Hematopoietic multipotent progenitor cell treated with erythropoietin and hydrocortisone succinate and interleukin-3 and kit ligand, for 8 days (in vitro differentiated cells): ENCODE data around the gene ELFN2.
"Not testable (repeated sequence)": the region's sequence is repeated elsewhere in the genome, so short reads cannot be mapped to it uniquely, and the experiment has no call there.

Source experiments
- DNase-seq: peaks from one replicate; pipeline ENCODE4 v3.0.0-alpha.2; 2015

The ELFN2 gene

DNA sequence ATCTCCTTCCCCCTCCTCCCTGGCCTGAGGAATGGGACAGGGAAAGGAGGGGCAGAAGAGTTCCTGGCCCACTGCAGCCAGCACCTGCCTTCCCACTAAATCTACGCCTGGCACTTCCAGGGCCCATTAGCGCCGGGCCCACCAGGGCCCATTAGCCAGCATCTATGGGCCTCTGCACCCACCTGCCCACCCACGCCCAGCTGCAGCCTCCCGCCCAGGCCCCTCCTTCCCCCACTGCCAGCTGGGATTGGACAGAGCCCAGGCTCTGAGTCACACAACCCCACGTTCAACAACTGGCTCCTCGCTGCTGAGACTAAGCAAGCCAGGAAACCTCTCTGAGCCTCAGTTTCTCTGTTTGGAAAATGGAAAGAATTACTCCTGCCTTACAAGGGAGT lies 96.2 kb downstream of the ELFN2 start:
- no peak for DNase-seq

- DNase-seq, result peak; percentile 50
Measured at GRCh38 chr22:37330200-37331033, 96.9 kb downstream of the ELFN2 start.

DNA sequence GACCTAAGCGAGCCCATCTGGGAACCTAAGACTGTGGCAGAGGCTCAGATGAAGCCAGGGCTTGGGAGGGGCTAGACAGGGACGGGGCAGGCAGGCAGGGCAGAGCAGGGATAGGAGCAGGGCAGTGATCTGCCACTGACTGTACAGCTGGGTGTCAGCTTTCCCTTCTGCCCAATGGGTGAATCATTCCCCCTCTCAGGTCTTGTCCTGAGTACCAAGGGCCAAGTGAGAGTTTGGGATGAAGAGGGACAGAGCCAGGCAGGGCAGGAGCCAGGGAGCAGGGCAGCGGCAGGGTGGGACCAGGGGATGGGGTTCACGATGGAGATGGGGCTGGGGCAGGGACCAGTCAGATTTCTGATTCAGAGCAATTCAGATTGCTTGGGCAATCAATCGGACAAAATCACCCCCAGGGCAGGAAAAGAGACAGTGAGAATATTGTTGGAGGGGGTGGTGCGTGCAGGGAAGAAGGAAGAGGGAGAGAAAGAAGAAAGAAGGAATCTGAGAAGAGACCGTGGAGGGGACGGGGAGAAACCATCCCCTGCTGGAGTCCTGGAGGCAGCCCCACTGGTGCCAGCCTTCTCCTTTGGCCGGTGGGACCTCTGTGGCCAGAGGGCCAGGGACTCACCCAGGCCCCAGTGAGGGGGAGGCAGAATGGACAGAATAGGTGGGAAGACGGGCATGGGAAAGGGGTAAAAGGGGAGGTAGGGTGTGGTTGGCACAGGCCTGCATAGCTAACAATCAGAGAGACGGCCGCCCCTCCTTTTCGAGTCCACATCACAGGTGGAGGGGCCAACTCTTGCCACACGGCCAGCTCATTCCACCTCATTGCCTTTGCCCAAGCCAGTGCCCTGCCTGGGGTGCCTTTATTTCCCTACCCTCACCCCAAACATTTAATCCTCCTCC lies 97.8 kb downstream of the ELFN2 start:
- no peak for DNase-seq

GRCh38 chr22:37328538-37329237 lies 98.6 kb downstream of the ELFN2 start:
- not testable (repeated sequence) for DNase-seq

DNA sequence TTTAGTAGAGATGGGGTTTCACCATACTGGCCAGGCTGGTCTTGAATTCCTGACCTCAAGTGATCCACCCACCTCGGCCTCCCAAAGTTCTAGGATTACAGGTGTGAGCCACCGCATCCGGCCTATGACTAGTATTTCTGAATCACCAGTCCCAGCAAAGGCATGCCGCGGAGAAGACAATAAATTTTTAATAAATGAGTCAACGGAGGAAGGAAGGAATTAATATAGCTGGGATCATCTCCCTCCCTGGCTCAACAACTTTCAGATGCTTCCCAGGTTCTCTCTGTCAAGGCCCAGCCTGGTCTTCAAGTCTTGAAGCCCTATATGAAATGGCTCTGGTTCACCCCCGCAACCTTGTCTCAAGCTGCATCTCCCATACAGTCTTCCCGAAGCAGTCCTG lies 99.3 kb downstream of the ELFN2 start:
- DNase-seq, result no peak

GRCh38 chr22:37326726-37327125 lies 100.6 kb downstream of the ELFN2 start:
- no peak for DNase-seq

DNA sequence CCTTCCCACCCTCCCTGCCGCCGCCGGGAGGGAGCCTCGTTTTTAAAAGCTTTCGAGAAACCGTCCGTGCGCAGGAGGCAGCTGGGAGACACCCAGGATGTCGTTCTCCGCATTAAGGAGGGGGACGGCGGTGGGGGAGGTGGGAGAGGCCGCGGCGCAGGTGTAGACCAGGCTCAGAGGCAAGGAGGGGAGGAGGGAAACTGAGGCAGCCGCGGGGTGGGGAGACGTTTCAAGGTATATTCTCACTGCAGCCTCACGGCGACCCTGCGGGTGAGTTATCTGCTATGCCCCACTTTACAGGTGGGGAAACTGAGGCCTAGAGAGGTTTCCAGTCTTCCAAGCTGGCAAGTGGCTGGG lies 102.3 kb downstream of the ELFN2 start:
- DNase-seq, result no peak

GRCh38 chr22:37324340-37325038 lies 102.8 kb downstream of the ELFN2 start:
- DNase-seq, result no peak

DNA sequence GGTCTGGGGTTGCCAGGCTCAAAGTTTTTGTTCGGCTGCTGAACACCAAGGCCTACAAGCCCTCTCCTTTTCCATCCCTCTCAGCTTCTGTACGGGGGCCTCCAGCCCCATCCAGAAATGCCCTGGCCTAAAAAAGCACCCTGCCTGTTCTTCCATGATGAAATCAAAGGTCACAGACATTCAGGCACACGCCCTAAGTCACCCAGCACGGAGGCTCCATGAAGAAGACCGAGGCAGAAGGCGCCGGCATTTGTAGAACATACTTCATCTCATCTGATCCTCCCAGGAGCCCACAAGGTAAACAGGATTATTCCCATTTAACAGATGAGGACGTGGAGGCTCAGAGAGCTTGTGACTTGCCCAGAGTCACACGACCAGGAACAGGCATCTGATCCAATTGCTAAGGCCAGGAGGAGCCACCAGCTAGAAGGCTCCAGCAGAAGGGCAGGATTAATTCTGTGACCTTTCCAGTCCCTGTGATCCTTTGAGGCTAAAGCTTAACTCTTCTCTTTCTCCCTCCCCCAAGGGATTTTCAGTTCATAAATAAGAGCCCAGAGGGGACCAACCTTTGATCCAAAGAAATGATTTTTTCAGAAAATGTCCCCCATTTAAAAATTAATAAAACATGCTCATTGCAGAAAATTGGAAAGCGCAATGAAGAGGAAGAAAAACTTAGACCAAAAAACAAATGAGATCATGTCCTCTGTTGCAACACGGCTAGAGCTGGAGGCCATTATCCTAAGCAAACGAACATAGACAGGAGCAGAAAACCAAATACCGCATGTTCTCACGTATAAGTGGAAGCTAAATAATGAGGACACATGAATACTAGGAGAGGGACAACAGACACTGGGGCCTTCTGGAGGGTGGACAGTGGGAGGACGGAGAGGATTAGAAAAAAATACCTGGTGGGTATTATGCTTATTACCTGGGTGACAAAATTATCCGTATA lies 106.3 kb downstream of the ELFN2 start:
- no peak for DNase-seq

DNA sequence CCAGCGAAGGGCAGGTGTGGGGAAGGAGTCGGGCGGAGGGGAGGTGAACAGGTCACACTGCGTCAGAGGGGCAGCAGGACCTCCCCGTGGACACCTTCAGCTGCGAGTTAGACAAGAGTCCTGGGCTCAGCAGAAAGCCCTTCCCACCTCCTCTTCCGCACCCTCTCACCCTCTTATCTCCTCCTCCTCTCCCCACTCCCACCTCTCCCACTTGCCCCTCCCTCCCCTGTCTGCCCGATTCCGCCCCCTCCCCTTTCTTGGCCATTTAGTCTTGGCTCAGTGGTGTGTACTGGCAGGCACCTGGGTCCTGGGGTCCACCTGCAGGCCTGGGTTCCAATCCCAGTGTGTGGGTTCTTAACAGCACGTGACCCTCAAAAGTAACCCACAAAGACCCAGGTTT lies 107.8 kb downstream of the ELFN2 start:
- DNase-seq, result no peak

DNA sequence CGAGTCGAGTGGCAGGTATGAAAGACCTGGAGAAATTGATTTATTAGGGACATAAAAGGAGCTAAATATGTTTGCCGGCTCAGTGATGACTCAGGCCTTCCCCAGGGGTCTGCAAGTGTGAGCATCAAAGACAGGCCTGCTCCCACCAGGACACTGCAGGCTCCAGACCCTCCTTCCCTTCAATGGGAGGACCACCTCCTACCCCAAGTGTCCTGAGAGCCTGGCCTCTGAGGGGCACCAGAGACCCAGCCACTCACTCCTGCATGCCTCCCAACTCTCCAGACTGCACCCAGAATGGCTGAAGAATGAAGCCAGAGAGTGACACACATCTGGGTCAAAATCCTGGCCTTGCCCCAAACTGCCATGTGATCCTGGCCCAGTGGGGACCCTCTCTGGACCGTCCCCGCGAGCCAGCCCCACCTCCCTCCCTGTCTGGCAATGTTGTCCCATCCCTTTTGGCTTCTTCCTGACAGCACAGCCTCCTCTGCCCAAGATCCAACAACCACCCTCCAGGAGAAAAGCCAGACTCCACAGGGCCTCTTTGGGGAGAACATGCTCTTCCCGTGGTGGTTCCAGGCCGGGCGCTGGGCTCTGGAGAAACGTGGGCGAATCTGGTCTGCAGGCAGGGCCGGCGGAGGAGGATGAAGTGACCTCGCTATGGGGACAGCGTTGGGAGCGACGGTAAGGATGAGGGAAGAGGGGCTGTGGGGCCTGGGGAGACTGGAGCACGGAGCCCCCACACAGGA lies 108.7 kb downstream of the ELFN2 start:
- no peak for DNase-seq
